HG02678 (cell line): ENCODE measurements around the gene HEATR9.

Experiments used
- ATAC-seq: cut with Tn5 transposase; IDR thresholded peaks from one replicate; pipeline ENCODE4 v1.9.1; 2021; ENCODE audit warnings: mild to moderate bottlenecking, moderate library complexity; ENCODE audit not compliant: unreplicated experiment

Gene HEATR9

GRCh38 chr17:35809855-35810461 is 58.7 kb downstream of the HEATR9 start:
- no peak for ATAC-seq

DNA sequence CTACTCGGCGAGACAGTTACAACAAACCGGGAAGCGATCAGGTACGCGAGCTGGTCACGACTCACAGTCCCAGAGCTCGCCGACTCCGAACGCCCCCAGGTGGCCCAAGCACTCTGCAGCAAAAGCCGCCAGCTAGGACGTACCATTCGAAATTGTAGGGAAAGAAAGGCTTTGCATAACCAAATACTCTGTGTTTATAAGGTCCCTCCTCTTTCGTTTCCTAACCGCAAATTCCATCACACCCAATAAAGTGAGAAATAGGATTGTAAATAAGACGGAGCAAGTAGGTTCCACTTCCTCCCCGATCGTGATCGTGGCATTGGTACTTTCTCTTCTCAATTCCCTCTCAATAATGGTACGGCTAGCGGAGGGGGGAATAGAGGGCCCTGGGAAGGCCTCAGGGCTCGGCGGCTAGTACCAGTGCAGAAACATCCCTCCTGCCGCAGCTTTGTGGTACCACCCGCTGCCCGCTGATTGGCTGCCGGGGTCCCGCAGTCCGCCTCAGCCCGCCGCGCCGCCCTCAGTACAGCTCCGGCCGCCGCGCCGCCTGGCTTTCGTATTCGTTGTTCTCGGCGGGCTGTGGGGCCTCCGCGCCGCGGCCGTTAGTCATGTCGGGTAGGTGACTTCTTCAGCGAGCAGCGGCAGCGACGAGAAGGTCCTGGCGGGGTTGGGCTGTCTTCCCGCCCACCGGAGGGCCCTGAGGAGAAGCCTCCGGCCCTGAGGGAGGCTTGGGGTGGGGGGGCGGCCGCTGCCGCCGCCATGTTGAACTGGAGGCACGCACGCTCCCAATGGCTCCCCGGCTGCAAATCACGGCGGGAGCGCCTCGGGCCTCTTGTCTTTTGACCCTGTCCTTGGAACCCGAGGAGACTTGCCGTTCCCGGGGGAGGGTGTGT is 59.5 kb downstream of the HEATR9 start, which contains the start of gene TAF15:
Gene TAF15, plus strand, starts transcription at position 523 of the 893 bp plus-strand sequence. Its CDS starts 86 bp downstream, at position 609.
- ATAC-seq = peak; percentile 93

GRCh38 chr17:35808240-35808961 is 60.3 kb downstream of the HEATR9 start:
- no peak for ATAC-seq

- ATAC-seq = no peak
Observed at GRCh38 chr17:35807371-35808144, 61.1 kb downstream of the HEATR9 start.
